Lung microvascular endothelial cell (primary cell): ENCODE data around the gene SPCS1. TPM values are rescaled to one million over a fixed set of nuclear protein-coding genes. Genes with fewer than 3 reads are reported as not detected.
A peak's percentile ranks its signal among the peaks of the same experiment; 100 is the strongest.
"Not testable (repeated sequence)": the region's sequence is repeated elsewhere in the genome, so short reads cannot be mapped to it uniquely, and the experiment has no call there.

Source experiments
- DNase-seq, 2 donors: peaks; one replicate each; pipeline versions ENCODE4 v3.0.0 to v3.0.0-alpha.2; 2010; ENCODE audit warnings: low read depth in 2 of 2
- total RNA-seq: library from RNA; depleted of rRNA; stranded (reverse); fragments of >200 nt; gene quantifications from 2 replicates; pipeline ENCODE4 v1.2.1, GENCODE V29; 2014

Gene SPCS1
- 30.2 and 38.4 TPM in 2 replicates for total RNA-seq

DNA sequence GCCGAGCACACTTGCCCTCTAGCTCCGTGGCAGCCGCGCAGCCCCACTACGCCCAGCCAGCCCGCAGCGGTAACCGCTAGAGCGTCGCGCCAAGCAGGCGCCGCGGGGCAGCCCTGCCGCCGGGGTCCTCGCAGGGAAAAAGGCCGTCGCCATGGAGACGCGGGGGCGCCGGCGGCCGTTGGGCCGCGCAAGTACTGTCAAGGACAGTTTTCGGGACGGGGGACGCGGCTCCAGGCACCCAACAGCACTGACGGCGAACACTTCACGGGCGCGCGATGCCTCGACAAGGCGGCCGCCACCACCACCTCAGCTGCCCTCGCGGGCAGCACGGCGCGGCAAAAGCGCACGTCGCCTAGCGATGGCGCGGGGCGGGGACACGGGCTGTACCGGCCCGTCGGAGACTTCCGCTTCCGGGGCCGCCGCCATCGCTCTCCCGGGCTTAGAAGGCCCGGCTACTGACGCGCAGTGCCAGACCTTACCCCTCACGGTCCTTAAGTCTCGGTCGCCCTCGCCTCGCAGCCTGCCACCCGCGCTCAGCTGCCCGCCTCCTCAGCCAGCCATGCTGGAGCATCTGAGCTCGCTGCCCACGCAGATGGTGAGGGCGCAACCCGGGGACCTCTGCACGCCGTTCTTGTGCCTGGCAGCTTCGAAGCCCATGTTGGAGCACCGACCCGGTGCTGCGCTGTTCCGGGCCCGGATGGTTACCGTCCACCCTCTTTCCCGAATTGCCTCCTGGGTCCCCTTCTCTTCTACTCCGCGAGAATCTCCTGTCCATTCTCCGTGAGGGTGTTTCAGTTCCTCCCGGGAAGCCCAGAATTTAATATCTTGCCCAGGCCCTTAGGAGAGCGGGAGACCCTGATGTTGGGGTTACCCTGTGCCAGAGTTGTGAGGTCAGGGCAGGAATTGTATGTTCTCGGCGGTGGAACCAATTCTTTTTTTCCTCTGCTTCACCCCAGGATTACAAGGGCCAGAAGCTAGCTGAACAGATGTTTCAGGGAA lies at the start of gene SPCS1, which contains the start of gene GLT8D1:
Gene SPCS1, plus strand, starts transcription at position 419 of the 999 bp plus-strand sequence. Its CDS starts 141 bp downstream, at position 560.
Gene GLT8D1, minus strand, starts transcription at position 104 of the 999 bp plus-strand sequence. CDS start 5,331 bp downstream, outside the sequence.
- peak; percentile 88 to 91 for DNase-seq

DNA sequence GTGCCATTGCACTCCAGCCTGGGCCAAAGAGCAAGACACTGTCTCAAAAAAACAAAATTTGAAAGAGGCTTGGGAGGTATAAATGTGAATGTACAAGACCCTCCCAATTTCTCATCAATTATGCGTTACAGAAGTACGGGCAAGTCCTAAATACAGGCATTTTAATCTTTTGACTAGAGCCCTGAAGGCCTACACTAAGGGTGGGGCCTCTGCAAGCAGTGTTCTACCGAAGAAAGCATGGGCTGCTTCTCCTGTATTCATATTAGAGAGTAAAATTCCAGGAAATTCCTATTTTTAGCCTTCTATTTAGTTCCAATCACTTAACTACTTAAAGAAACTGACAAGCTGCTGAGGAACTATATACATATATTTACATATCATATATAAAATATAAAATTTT lies 45.9 kb upstream of the SPCS1 start:
- no peak for DNase-seq

DNA sequence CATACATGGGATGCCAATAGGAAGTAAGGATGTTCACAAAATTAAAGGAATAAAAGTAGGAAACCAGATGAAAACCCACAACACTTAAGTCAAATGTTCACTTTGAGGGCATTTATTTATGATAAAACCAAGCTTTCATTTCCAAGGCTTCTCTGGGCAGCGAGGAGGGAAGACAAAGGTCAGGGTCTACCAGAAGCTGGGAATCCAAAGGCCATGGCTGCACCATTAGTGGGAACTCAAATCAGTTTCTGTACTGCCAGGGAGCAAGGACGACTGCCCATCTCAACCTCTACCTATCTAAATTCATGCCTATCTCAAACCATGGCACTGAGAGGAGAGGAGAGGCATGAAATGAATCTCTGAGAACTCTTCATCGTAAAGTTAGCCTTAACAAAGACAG lies 42.8 kb upstream of the SPCS1 start:
- DNase-seq, result no peak

DNA sequence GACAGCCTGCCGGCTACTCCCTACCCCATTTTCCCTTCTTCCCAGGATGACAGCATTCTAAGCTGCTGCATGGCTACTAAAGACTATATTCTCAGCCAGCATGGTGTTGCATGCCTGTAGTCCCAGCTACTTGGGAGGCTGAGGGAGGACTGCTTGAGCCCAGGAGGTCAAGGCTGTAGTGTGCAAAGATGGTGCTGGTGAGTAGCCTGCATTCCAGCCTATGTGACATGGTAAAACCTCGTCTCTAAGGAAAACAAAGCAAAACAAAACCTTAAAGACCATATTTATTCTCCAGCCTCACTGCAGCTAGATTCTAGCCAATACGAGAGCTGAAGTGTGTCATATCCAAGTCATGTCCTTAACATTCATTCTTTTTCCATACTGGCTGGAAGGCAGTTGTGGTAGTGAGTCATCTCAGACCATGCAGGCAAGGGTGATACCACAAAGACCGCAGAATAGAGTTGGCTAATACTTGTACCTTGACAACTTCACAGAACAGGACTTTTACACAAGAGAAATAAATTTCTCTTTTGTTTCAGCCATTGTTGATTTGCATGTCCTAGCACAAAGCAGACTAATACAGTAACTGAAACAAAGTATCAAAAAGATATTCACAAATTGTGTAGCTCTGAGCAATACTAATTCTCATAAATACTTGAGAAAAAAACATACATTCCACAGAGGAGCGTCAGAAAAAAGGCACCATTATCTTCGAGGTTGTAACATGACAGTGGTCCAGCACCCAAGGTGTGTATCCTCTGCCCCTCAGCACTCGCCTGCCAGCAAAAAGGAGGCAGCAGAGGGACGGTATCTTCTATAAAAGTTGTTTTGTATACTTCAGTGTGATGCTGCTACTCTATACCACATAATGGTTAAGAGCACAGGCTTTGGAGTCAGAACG lies 35.0 kb upstream of the SPCS1 start:
- peak; percentile 77 to 99 for DNase-seq

DNA sequence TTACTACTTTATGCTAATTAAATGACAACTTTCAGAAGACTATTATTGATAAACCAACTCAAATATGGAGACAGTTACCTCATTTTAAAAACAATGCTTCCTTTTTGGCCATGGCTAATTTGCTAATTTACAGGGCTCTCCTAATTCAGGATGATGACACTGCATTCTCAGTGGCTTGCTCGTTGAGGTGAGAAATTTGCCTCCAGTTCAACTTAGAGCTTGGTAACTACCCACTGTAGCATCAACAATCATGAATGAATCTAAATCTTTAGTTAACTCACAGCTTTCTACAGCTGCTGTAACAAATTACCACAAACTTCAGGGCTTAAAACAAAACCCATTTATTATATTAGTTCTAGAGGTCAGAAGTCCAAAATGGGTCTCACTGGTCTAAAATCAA lies 34.2 kb upstream of the SPCS1 start:
- DNase-seq, result no peak

DNA sequence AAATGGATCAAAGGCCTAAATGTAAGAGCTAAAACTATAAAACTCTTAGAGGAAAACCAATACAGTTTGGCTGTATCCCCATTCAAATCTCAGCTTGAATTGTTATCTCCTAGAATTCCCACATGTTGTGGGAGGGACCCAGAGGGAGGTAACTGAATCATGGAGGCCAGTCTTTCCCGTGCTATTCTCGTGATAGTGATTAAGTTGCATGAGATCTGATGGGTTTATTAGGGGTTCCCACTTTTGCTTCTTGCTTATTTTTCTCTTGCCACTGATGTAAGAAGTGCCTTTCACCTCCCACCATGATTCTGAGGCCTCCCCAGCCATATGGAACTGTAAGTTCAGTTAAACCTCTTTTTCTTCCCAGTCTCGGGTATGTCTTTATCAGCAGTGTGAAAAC lies 29.7 kb upstream of the SPCS1 start:
- DNase-seq, result not testable (repeated sequence)

DNA sequence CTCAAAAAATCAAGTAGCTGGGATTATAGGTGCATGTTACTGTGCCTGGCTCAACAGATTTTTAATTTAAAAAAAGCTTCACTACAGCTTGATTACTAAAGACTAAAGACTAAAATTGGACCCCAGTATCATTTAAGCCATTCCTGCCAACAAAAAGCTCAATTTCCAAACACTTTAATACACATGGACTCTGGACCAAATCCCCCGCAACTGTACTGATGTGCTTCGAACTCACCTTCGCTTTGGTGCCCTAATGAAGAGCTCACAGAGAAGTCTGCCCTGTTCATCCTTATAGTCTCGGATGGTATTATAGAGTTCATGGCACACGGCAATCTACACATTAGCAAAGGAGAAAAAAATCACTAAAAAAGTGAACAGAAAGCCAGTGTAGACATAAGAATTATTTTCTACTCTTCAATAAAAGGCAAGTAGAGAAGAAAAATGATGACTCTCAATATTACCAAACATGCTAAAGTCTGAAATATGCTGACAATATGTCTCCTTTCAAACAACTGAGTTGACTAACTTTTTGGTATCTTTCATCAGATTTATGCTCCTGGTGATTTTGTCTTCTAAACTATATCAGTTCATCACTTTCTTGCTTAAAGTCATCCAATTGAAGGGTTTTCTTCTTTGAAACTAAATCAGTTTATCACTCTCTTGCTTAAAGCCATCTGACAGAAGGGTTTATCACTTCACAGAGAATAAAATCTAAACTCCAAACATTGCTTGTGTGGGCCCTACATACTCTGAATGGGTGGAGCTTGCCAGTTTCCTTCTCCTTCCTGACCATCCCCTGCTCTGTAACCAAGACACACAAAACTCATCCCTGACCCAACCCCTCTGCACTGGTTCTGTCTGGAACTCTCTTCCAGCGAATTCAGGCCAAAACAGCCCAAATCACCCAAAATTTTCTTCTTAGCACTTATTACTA lies 27.4 kb upstream of the SPCS1 start:
- DNase-seq, result no peak

DNA sequence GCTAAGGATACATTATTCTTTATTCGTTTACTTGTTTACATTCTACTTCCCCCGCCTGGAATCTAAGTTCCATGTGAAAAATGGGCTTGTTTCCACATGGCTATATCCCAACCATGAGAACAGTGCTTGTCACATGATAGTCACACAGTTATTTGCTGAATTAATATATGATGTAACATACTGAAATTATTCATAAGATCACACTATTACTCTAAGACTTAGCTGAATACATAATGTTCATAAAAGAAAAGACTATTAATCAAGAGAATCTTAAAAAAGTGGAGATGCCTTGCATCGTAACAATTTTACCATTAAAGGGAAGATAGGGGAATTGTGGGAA lies 26.7 kb upstream of the SPCS1 start:
- no peak for DNase-seq

DNA sequence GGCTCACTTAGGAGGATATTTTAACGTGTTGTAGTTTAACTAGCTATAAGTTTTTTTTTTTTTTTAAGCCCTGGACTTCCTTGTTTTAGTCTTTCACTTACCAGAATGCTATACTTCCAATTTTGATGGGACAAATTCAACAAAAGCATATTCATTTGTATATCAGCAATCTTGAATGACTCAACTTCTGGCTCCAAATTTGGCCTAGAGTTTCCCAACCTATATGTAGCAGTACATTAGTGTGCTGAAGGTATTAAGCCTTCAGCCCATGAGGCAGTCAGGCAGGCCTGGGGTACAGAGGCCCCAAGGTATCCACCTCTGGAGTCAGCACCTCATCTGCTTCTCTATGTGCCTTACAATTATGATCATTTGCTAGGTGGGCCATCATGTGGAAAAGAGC lies 26.1 kb upstream of the SPCS1 start:
- no peak for DNase-seq

DNA sequence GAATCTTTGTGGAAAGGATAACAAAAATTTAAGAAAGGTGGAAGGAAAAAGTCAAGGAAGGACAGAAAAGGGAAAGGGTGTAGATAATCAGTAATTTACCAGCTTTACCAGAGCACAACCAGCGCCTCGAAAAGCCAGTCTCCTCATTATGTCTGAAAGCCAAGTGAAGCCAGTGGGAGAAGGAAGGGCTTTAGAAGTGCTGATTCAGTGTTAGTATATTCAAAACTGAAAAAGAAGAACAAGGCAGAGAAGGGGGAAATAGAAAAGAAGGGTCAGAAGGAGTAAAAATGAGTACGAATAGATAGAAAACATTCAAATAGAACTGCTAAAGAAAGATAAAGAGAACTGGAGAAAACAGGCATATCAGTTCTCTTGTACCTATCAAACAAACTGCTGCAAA lies 24.3 kb upstream of the SPCS1 start:
- DNase-seq, result no peak

DNA sequence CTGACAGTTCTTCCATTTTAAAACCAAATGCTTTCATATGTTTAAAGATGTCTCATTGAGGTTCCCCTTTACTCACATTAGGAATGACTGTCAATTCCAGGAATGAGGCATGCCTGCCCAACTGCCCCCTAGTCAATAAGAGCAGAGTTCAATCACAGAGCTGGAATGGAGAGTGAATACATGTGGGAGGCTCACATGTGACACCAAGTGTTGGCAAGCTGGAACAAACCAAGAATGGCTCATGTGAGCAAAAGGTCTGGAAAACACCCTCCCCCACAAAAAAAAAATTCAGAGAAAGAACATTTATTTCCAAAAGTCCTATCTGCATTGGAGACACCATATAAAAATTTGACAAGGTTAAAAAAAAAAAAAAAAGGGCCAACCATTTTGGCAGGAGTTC lies 23.9 kb upstream of the SPCS1 start:
- peak; percentile 67 to 88 for DNase-seq

DNA sequence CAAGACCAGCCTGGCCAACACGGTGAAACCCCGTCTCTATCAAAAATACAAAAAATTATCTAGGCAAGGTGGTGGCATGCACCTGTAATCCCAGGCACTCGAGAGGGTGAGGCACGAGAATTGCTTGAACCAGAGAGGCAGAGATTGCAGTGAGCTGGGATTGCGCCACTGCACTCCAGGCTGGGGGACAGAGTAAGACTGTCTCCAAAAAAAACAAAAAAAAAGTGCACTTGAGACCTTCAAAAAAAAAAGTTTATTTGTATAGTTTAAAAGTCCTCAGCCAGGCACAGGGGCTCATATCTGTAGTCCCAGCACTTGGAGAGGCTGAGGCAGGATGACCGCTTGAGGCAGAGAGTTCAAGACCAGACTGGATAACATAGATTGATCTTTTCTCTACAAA lies 22.3 kb upstream of the SPCS1 start:
- DNase-seq, result no peak

DNA sequence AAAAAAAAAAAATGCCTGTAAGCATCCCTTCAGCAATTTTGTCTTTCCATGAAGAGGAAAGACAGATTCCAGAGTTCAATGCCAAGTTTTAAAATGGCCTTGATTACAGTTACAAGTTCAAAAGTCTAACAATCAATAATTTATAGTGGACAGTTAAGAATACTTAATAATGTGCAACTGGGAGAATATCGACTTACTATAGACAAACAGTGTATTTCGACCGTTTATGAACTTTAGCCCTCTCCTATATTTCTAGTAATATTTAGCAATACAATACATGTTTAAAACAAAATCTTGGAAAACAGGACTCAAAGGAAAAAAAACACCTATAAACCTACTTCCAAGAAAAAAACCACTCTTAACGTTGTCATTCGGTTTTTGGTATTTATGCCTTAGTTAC lies 21.7 kb upstream of the SPCS1 start:
- DNase-seq, result no peak

DNA sequence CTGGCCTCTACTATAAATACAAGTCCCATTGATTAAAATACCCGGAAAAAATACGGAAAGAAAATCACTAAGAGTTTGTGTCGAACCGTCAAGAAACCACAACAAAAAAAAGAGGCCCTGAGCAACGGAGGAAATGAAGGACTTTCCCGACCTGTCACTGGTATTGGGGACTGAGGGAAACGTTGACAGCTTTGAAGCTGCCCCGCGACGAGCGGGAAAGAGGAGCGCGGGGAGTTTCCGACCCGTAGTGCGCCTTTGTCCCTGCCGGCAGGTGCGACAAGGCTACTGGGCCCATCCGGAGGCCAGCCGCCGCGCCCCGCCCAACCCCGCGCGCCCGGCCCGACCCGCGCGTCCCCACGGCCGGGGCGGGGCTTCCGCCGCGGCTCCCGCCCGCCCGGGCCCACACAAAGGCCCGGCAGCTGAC lies 20.6 kb upstream of the SPCS1 start:
- DNase-seq, result peak; percentile 76 to 85

DNA sequence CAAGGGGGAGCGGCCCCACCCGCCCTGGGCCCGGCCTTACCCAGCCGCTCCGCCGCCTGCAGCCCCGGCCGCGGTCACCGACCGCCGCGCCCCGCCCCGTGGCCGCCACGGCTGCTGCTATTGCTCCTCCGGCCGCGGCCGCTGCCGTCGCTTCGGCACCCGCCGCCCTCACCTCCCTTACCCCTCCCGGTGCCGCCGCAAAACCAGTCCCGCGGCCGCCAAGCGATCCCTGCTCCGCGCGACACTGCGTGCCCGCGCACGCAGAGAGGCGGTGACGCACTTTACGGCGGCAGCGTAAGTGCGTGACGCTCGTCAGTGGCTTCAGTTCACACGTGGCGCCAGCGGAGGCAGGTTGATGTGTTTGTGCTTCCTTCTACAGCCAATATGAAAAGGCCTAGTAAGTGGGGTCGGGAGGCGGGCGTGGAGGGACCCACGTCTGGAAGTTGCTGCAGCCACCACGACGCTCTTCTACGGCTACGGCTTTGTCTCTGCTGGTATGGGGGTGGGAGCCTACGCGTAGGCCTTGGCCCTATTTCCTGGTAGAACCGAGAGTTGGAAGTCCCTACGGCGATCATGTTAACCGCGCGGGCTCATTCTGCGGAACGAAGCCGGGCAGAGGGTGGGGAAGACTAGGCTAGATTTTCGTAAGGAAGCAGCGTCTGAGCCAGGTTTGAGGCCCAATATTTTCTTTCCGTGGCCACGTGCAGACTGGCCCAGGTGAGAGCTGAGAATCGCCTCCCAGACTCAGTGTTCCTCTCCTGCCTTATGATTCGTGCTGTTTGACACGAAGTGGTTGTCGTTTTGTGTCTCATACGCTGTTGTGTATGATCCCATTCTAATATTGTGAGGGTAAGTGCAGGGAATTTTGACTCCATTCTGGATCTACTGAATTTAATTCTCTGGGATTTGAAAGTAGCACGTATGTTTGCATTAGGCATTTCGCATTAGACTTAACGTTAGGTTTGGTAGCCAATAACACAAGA lies 19.9 kb upstream of the SPCS1 start, which contains the start of the genes GNL3 and PBRM1:
Gene GNL3, plus strand, starts transcription at position 324 of the 983 bp plus-strand sequence. Its CDS starts 61 bp downstream, at position 385.
Gene PBRM1, minus strand, starts transcription at position 205 of the 983 bp plus-strand sequence.
- peak; percentile 97 to 98 for DNase-seq

DNA sequence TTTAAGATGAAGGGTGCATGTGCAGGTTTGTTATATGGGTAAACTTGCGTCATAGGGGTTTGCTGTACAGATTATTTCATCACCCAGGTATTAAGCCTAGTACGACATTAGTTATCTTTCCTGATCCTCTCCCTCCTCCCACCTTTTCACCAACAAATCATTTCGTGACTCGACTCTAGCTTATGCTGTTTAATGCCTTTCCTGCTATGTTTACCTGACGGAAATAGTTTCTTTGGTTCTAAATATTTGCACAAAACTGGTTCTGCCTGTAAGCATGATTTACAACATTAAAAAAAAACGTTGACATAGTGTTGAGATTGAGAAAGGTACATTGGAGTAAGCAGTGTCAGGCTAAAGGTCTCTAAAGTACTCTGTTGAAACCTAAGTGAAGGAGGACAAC lies 17.6 kb upstream of the SPCS1 start:
- DNase-seq, result no peak

DNA sequence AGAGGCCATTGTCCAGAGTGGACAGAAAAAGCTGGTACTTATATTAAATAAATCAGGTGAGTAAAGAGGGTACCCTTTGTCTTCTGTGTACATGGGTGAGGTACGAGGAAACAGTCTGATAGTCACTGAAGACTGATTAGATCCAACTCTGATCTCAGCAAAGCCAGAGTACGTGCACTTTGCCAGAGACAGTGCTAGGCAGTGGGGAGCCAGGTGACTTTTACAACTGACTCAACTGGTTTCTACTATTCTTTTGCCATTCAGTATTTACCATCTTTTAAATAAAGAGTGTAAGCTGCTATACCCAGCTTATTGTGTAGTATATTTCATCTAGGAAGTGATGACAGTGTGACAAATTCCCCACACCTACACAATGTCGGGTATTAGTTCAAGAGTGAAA lies 16.8 kb upstream of the SPCS1 start:
- no peak for DNase-seq

DNA sequence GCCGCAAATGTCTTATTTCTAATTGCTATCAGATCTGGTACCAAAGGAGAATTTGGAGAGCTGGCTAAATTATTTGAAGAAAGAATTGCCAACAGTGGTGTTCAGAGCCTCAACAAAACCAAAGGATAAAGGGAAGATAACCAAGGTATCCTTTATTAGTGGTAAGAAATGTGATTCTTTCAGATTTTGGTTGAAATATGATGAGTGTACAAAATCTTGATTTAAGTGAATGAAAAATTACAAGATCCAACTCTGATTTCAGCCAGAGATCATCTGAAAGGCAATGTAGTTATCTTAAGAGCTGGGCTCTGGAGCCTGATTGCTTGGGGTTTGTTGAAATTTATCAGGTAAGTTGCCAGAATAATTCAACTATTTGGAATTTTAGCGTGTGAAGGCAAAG lies 15.3 kb upstream of the SPCS1 start:
- DNase-seq, result no peak

DNA sequence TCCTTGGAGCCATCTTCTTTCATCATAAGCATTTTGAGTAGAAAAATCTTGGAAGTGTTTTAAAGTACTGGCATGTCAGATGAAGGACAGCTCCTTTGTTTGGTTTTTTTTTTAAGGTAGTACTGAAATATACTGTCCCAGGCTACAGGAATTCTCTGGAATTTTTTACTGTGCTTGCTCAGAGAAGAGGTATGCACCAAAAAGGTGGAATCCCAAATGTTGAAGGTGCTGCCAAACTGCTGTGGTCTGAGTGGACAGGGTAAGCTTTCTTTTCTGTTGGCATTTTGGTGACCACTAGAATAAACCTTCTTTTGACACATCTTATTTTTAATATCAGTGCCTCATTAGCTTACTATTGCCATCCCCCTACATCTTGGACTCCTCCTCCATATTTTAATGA lies 12.8 kb upstream of the SPCS1 start:
- no peak for DNase-seq
